ENCODE measurements around the gene CRK.

DNA sequence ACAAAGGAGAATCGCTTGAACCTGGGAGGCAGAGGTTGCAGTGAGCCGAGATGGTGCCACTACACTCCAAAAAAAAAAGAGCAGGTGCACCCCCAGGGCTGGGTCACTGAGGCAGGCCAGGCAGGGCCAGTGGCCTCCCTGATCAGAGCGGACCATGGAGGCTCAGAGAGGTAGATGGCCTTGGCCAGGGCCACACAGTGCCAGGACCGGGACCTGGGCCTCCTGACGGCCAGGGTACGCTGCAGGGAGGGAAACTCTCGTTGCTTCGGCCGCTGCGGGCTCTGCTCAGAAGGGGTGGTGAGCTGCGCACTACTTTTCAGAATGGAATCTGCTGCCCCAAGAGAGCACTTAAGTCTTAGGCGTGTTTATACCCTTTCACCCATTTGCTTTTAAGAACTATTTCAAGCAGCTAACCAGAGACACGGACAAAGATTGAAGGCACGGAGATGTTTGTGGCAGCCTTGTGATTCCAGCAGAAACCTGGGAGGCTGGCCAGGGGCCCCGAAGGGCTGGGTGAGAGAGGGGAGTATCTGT lies 19.4 kb upstream of the CRK start:
- TF ChIP-seq POLR2A (IDR thresholded peaks at IDR 0.05; ENCODE audit: low read length) (no peak), GATA1 (IDR thresholded peaks at IDR 0.05; ENCODE audit: low read depth, low read length) (no peak)

Data from erythroblast (primary cell).